ENCODE results near the gene ABCA1.

The ABCA1 gene

DNA sequence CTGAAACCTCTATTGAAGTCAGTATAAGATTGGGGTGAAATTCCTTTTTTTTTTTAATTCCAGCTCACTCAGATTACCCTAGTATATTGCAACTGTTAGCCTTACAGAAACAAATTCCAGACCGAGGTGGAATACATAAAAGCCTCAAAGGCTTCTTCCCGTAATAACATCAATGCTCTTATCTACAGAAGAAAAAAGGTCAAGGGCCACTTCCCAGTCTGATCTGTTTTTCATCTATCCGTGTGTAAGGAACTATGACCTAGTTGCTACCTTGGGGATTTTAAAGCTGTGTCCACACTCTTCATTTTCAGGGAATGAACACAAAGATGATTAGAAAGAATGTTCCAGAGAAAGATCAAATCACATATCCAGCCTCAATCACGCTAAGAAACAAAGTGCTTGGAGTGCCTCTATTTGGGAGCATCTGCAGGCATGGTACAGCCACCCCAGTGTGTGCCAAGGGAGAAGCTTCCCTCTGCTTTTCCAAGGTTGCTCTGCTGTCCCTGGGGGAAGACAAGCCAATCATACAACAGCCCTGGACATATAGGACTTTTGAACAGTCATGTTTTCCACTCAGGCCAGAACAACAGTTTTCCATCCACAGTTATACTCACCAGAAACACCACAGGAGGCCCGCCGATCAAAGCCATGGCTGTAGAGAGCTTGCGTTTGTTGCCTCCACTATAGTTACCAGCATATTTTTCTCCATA, 140.5 kb downstream of the ABCA1 start:
- TF ChIP-seq, protein P1, sequence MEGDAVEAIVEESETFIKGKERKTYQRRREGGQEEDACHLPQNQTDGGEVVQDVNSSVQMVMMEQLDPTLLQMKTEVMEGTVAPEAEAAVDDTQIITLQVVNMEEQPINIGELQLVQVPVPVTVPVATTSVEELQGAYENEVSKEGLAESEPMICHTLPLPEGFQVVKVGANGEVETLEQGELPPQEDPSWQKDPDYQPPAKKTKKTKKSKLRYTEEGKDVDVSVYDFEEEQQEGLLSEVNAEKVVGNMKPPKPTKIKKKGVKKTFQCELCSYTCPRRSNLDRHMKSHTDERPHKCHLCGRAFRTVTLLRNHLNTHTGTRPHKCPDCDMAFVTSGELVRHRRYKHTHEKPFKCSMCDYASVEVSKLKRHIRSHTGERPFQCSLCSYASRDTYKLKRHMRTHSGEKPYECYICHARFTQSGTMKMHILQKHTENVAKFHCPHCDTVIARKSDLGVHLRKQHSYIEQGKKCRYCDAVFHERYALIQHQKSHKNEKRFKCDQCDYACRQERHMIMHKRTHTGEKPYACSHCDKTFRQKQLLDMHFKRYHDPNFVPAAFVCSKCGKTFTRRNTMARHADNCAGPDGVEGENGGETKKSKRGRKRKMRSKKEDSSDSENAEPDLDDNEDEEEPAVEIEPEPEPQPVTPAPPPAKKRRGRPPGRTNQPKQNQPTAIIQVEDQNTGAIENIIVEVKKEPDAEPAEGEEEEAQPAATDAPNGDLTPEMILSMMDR (IDR thresholded peaks at IDR 0.05; ENCODE audit: low read depth, low read length), result no peak
- no peaks in the 10 kb centered on the region for H3K27me3 ChIP-seq
- H3K9me3 ChIP-seq, result no peaks in the 10 kb centered on the region
- no peak for DNase-seq
- no peaks in the 10 kb centered on the region for H3K4me1 ChIP-seq
- no peaks in the 10 kb centered on the region for H3K36me3 ChIP-seq
- no peak overlapping the region for H3K4me3 ChIP-seq (ENCODE audit: low read depth, low read length)

DNA sequence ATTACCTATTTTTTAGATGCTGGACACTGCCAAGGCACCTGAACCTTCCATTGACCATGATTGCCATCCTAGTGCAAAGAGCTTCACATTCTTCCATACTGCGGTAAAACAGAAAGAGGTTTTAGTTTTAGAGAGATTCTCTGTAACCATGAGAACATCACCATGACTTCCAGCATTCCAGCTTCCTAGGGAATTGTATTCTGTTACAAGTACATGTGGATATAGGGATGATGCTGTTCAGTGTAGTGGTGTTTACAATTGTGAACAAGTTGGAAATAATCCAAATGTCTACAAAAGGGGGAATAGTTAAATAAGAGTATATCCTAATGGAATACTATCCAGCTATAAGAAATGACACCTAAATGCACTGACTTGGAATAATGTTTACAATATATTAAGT, 141.7 kb downstream of the ABCA1 start:
- DNase-seq, result no peak
- Histone ChIP-seq H3K4me3 (ENCODE audit: low read depth, low read length) (no peak overlapping the region), H3K36me3 (no peaks in the 10 kb centered on the region), H3K9me3 (no peaks in the 10 kb centered on the region), H3K4me1 (no peaks in the 10 kb centered on the region), H3K27me3 (no peaks in the 10 kb centered on the region)
- TF ChIP-seq, protein P1 (IDR thresholded peaks at IDR 0.05; ENCODE audit: low read depth, low read length), result no peak

DNA sequence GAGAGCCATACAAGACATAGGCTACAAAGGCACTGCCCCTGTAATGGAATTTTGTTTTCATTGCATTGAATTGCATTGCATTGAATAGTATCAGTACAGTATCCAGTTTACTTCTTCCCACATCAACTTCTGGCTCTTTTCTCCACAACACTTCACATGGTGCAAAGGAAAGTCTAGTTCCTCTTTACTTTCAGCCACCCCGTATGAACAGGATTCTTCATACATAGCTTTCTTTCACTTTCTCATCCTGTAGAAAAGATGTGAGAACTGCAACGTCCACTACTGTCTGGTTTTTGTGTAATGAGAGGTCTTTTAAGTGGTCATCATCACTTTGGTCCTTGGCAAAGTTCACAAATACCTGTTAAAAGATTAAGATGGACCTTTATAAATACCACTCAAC, 143.9 kb downstream of the ABCA1 start:
- no peaks in the 10 kb centered on the region for H3K36me3 ChIP-seq
- H3K4me3 ChIP-seq (ENCODE audit: low read depth, low read length), result no peak overlapping the region
- no peaks in the 10 kb centered on the region for H3K27me3 ChIP-seq
- H3K9me3 ChIP-seq, result no peaks in the 10 kb centered on the region
- no peaks in the 10 kb centered on the region for H3K4me1 ChIP-seq
- no peak for DNase-seq
- TF ChIP-seq, protein P1 (IDR thresholded peaks at IDR 0.05; ENCODE audit: low read depth, low read length), result no peak

DNA sequence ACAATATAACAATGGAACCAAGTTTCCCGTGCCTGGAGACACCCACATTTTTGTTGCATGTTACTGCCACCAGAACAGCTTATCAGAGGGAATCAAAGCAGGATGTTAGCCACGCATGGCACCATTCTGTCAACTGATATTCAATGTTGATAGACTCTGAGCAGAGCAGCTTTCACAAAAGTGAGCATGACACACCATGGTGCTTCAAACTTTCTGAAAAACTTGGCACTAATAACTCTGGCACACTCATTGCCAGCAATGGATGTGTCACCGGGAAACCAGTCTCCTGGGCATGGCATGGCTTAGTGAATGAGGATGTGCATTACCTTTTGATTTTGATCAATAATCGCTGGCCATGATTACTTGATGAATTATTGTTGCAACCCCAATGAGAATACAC, 144.4 kb downstream of the ABCA1 start:
- H3K4me1 ChIP-seq, result no peaks in the 10 kb centered on the region
- no peaks in the 10 kb centered on the region for H3K36me3 ChIP-seq
- no peaks in the 10 kb centered on the region for H3K27me3 ChIP-seq
- H3K4me3 ChIP-seq (ENCODE audit: low read depth, low read length), result no peak overlapping the region
- H3K9me3 ChIP-seq, result no peaks in the 10 kb centered on the region
- DNase-seq, result no peak
- TF ChIP-seq, protein P1 (IDR thresholded peaks at IDR 0.05; ENCODE audit: low read depth, low read length), result no peak

DNA sequence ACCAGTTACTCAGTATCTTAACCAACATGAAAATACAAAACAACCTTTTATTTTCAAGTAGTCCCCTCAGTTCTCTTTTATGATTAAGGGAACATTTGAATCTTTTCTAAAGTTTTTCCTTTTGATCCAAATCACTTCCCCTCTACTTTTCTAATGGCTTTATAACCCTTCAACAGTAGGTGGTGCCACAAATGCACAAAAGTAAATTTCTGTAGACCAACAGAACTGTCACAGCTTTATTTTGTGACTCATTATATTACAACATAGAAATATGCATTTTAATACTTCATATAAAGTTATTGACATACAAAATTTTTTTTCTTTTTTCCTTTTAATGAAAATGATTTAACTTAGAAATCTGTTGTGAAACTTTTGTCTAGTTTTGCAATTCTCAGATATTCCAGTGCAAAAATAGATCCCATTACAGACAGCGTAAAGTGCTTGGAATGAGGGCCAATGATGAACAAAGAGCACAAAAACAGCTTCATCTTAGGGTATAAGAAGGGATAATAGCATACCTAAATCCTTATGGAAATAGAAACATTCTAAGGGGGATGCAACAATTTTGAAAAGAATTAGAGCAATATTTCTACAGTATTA, 147.1 kb downstream of the ABCA1 start:
- Histone ChIP-seq H3K4me1 (no peaks in the 10 kb centered on the region), H3K9me3 (no peaks in the 10 kb centered on the region), H3K36me3 (no peaks in the 10 kb centered on the region), H3K27me3 (no peaks in the 10 kb centered on the region), H3K4me3 (ENCODE audit: low read depth, low read length) (no peak overlapping the region)
- DNase-seq, result no peak
- TF ChIP-seq, protein P1 (IDR thresholded peaks at IDR 0.05; ENCODE audit: low read depth, low read length), result peak; percentile 54

DNA sequence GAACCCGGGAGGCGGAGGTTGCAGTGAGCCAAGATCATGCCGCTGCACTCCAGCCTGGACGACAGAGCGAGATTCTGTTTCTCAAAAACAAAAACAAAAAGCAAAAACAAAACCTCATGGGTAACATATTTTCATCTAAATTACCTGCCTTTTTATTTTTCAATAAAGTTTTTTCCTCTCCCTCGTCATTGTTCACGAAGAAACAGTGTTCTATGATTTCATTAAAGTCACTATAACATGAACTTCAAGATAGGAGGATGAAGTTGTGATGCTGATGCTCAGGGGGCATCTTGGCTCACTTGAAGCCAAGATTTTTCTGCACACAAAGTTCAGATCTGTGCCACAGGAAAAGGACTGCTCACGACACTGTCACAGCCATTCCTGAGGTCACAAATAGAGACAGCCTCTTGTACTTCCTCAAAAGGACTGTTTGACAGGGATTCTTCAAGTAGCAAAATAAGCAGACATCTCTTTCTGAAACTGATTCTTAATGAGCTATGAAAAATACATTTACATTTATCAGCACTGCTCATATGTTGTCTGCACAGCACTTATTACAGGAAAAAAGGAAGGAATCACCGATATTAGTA, 147.9 kb downstream of the ABCA1 start:
- H3K27me3 ChIP-seq, result no peaks in the 10 kb centered on the region
- no peak for DNase-seq
- no peak overlapping the region for H3K4me3 ChIP-seq (ENCODE audit: low read depth, low read length)
- no peaks in the 10 kb centered on the region for H3K9me3 ChIP-seq
- TF ChIP-seq, protein P1 (IDR thresholded peaks at IDR 0.05; ENCODE audit: low read depth, low read length), result no peak
- no peaks in the 10 kb centered on the region for H3K36me3 ChIP-seq
- H3K4me1 ChIP-seq, result no peaks in the 10 kb centered on the region

Measured in BE2C (cell line).